Measurements from ENCODE around the gene SLC31A1.

Gene SLC31A1

GRCh38 chr9:113237026-113237425, 15.7 kb downstream of the SLC31A1 start:
- no peak for TF ChIP-seq GLIS3 (CRISPR knock-in tag; IDR thresholded peaks at IDR 0.05)
- no peak for TF ChIP-seq ZFP3 (CRISPR knock-in tag; IDR thresholded peaks at IDR 0.05)
- TF ChIP-seq ZC3H10 (CRISPR knock-in tag; IDR thresholded peaks at IDR 0.05) = no peak
- no peak for TF ChIP-seq ZFP30 (CRISPR knock-in tag; IDR thresholded peaks at IDR 0.05)
- ATAC-seq = no peak

- no peak for ATAC-seq
- TF ChIP-seq ARNTL (CRISPR knock-in tag; IDR thresholded peaks at IDR 0.05; ENCODE audit: borderline replicate concordance, low read depth) = no peak
- TF ChIP-seq ZC3H10 (CRISPR knock-in tag; IDR thresholded peaks at IDR 0.05) = no peak
- TF ChIP-seq ISL1 (CRISPR knock-in tag; IDR thresholded peaks at IDR 0.05) = no peak
- TF ChIP-seq ZNF565 (CRISPR knock-in tag; conservative IDR thresholded peaks at IDR 0.05; ENCODE audit: low read depth) = no peak
- TF ChIP-seq TCF4 (CRISPR knock-in tag; IDR thresholded peaks at IDR 0.05; ENCODE audit: borderline replicate concordance) = no peak
- TF ChIP-seq ZFP30 (CRISPR knock-in tag; IDR thresholded peaks at IDR 0.05) = no peak
- TF ChIP-seq ZNF70 (CRISPR knock-in tag; IDR thresholded peaks at IDR 0.05) = no peak
- no peak for TF ChIP-seq POU6F1 (CRISPR knock-in tag; IDR thresholded peaks at IDR 0.05; ENCODE audit: borderline replicate concordance, low read depth)
- no peak for TF ChIP-seq CSRNP3 (CRISPR knock-in tag; IDR thresholded peaks at IDR 0.05)
- TF ChIP-seq RARB (CRISPR knock-in tag; IDR thresholded peaks at IDR 0.05) = no peak
- no peak for TF ChIP-seq GLIS3 (CRISPR knock-in tag; IDR thresholded peaks at IDR 0.05)
- TF ChIP-seq TOX (CRISPR knock-in tag; IDR thresholded peaks at IDR 0.05; ENCODE audit: borderline replicate concordance) = no peak
- TF ChIP-seq ZFP3 (CRISPR knock-in tag; IDR thresholded peaks at IDR 0.05) = no peak
- TF ChIP-seq PATZ1 (CRISPR knock-in tag; IDR thresholded peaks at IDR 0.05; ENCODE audit: borderline replicate concordance) = no peak
- TF ChIP-seq ESRRG (CRISPR knock-in tag; IDR thresholded peaks at IDR 0.05) = no peak
- no peak for TF ChIP-seq PPARA (CRISPR knock-in tag; IDR thresholded peaks at IDR 0.05; ENCODE audit: borderline replicate concordance)
- TF ChIP-seq OSR1 (CRISPR knock-in tag; IDR thresholded peaks at IDR 0.05) = no peak
- no peak for TF ChIP-seq ZNF8 (CRISPR knock-in tag; IDR thresholded peaks at IDR 0.05)
- TF ChIP-seq SNAI2 (CRISPR knock-in tag; IDR thresholded peaks at IDR 0.05) = no peak
- TF ChIP-seq TSHZ2 (CRISPR knock-in tag; IDR thresholded peaks at IDR 0.05) = no peak
These were observed 17.0 kb downstream of the SLC31A1 start for GRCh38 chr9:113238202-113238858.

GRCh38 chr9:113238859-113239232, 17.5 kb downstream of the SLC31A1 start:
- no peak for TF ChIP-seq TSHZ2 (CRISPR knock-in tag; IDR thresholded peaks at IDR 0.05)
- no peak for TF ChIP-seq TCF4 (CRISPR knock-in tag; IDR thresholded peaks at IDR 0.05; ENCODE audit: borderline replicate concordance)
- no peak for TF ChIP-seq TOX (CRISPR knock-in tag; IDR thresholded peaks at IDR 0.05; ENCODE audit: borderline replicate concordance)
- no peak for TF ChIP-seq PPARA (CRISPR knock-in tag; IDR thresholded peaks at IDR 0.05; ENCODE audit: borderline replicate concordance)
- TF ChIP-seq ISL1 (CRISPR knock-in tag; IDR thresholded peaks at IDR 0.05) = no peak
- TF ChIP-seq SNAI2 (CRISPR knock-in tag; IDR thresholded peaks at IDR 0.05) = no peak
- TF ChIP-seq CSDC2 (CRISPR knock-in tag; IDR thresholded peaks at IDR 0.05) = no peak
- no peak for TF ChIP-seq ZC3H10 (CRISPR knock-in tag; IDR thresholded peaks at IDR 0.05)
- no peak for TF ChIP-seq CREB5 (CRISPR knock-in tag; IDR thresholded peaks at IDR 0.05; ENCODE audit: low read depth)
- no peak for TF ChIP-seq ZNF565 (CRISPR knock-in tag; conservative IDR thresholded peaks at IDR 0.05; ENCODE audit: low read depth)
- TF ChIP-seq ZFP3 (CRISPR knock-in tag; IDR thresholded peaks at IDR 0.05) = no peak
- TF ChIP-seq ZNF8 (CRISPR knock-in tag; IDR thresholded peaks at IDR 0.05) = no peak
- ATAC-seq = no peak
